Parathyroid adenoma (tissue), 2 donors: ENCODE measurements around the gene PMM2.

ENCODE experiments used
- H2AFZ ChIP-seq: fragments of 300-600 bp; sonication (generic); one replicate; pipeline ENCODE4 v1.7.0; 2017; ENCODE audit warnings: antibody characterized with exemption, mild to moderate bottlenecking
- H3K27ac ChIP-seq: fragments of 300-600 bp; sonication (generic); one replicate; pipeline ENCODE4 v1.7.0; 2017
- H3K27me3 ChIP-seq: fragments of 300-600 bp; sonication (generic); one replicate; pipeline ENCODE4 v1.7.0; 2017; ENCODE audit warnings: low read length; ENCODE audit not compliant: control insufficient read depth, insufficient read depth
- H3K36me3 ChIP-seq: fragments of 300-600 bp; sonication (generic); one replicate; pipeline ENCODE4 v1.7.0; 2017; ENCODE audit warnings: low read length; ENCODE audit not compliant: control insufficient read depth, insufficient read depth
- H3K4me1 ChIP-seq: fragments of 300-600 bp; sonication (generic); one replicate; pipeline ENCODE4 v1.7.0; 2017; ENCODE audit warnings: control low read depth
- H3K4me2 ChIP-seq: fragments of 300-600 bp; sonication (generic); one replicate; pipeline ENCODE4 v1.7.0; 2017; ENCODE audit warnings: low read length
- H3K4me3 ChIP-seq: fragments of 300-600 bp; sonication (generic); one replicate; pipeline ENCODE4 v1.7.0; 2017; ENCODE audit warnings: low read depth, low read length
- H3K79me2 ChIP-seq: fragments of 300-600 bp; sonication (generic); one replicate; pipeline ENCODE4 v1.7.0; 2017; ENCODE audit warnings: control low read depth
- H3K9ac ChIP-seq: fragments of 300-600 bp; sonication (generic); one replicate; pipeline ENCODE4 v1.7.0; 2017; ENCODE audit warnings: mild to moderate bottlenecking
- H3K9me3 ChIP-seq: fragments of 300-600 bp; sonication (generic); one replicate; pipeline ENCODE4 v1.7.0; 2017; ENCODE audit warnings: low read length; ENCODE audit not compliant: control insufficient read depth
- CTCF ChIP-seq: fragments of 300-600 bp; sonication (generic); IDR thresholded peaks from one replicate; pipeline ENCODE4 v1.7.0; 2017; ENCODE audit warnings: antibody characterized with exemption, mild to moderate bottlenecking
- donor health status: primary hyperparathyroidism.

The PMM2 gene

DNA sequence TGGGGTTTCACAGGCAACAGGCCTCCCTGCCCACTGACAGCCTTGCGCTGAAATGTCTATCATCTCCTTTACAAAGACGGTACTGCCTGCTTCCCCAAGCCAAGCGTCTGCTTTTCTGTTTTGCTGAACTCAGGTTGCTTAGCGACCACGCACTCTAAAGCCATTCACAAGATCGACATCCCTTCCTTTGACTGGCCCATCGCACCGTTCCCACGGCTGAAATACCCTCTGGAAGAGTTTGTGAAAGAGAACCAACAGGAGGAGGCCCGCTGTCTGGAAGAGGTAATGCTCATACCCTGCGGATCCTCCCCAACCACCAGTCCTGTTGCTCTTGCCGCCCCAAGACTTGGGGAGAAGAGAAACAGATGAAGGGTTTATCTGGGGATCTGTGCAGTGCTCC lies 28.9 kb upstream of the PMM2 start:
- Histone ChIP-seq H3K4me1 (no peaks in the 10 kb centered on the region), H3K9ac (no peak overlapping the region), H3K9me3 (no peaks in the 10 kb centered on the region), H3K79me2 (no peaks in the 10 kb centered on the region), H3K36me3 (no peaks in the 10 kb centered on the region), H3K27me3 (no peaks in the 10 kb centered on the region), H3K4me3 (no peak overlapping the region), H2AFZ (no peak overlapping the region), H3K4me2 (no peak overlapping the region), H3K27ac (no peak overlapping the region)
- TF ChIP-seq CTCF = no peak

DNA sequence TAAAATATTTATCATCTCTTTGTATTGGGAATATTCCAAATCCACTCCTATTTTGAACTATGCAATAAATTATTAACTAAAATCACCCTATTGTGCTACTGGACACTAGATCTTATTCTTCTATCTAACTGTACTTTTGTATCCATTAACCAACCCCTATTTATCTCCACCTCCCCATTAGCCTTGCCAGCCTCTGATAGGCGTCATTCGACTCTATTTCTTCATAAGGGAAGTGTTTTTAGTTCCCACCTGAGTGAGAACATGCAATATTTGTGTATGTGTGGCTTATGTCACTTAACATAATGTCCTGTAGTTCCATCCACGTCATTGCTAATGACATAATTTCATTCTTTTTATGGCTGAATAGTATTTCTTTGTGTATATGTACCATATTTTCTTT lies 24.1 kb upstream of the PMM2 start:
- no peak overlapping the region for H2AFZ ChIP-seq
- no peak overlapping the region for H3K27ac ChIP-seq
- no peak for TF ChIP-seq CTCF
- no peak overlapping the region for H3K4me3 ChIP-seq
- H3K36me3 ChIP-seq = no peaks in the 10 kb centered on the region
- H3K79me2 ChIP-seq = no peaks in the 10 kb centered on the region
- H3K27me3 ChIP-seq = no peaks in the 10 kb centered on the region
- H3K9me3 ChIP-seq = no peaks in the 10 kb centered on the region
- no peak overlapping the region for H3K4me2 ChIP-seq
- H3K9ac ChIP-seq = no peak overlapping the region
- no peaks in the 10 kb centered on the region for H3K4me1 ChIP-seq

- H3K9me3 ChIP-seq = no peaks in the 10 kb centered on the region
- no peak overlapping the region for H3K9ac ChIP-seq
- no peak overlapping the region for H3K27ac ChIP-seq
- TF ChIP-seq CTCF = no peak
- no peaks in the 10 kb centered on the region for H3K4me1 ChIP-seq
- no peak overlapping the region for H3K4me2 ChIP-seq
- H3K4me3 ChIP-seq = no peak overlapping the region
- no peak overlapping the region for H2AFZ ChIP-seq
- H3K36me3 ChIP-seq = no peaks in the 10 kb centered on the region
- H3K27me3 ChIP-seq = no peaks in the 10 kb centered on the region
- no peaks in the 10 kb centered on the region for H3K79me2 ChIP-seq
Measured at GRCh38 chr16:8774208-8774607, 23.4 kb upstream of the PMM2 start.

DNA sequence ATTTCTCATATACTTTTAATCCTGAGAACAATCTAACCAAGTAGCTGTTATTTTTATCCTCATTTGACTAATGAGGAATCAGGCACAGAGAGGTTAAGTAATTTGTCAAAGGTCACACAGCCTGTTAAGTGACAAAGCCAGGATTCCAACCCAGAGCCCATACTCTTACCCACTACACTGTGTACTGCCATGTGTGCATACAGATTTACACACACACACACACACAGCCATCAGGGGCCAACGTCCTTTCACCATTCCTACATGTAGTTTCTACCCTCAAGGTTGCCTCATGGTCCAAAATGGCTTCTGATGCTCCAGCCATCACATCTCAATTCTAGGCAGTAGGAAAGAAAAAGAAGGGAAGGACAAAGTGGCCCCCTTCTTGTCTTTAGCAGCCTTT lies 22.3 kb upstream of the PMM2 start:
- Histone ChIP-seq H3K27ac (no peak overlapping the region), H3K4me2 (no peak overlapping the region), H3K27me3 (no peaks in the 10 kb centered on the region), H2AFZ (no peak overlapping the region), H3K36me3 (no peaks in the 10 kb centered on the region), H3K4me1 (no peaks in the 10 kb centered on the region), H3K4me3 (no peak overlapping the region), H3K9me3 (no peaks in the 10 kb centered on the region), H3K79me2 (no peaks in the 10 kb centered on the region), H3K9ac (no peak overlapping the region)
- no peak for TF ChIP-seq CTCF

- no peaks in the 10 kb centered on the region for H3K36me3 ChIP-seq
- H3K4me2 ChIP-seq = no peak overlapping the region
- no peak overlapping the region for H3K27ac ChIP-seq
- H3K4me1 ChIP-seq = no peaks in the 10 kb centered on the region
- H3K9me3 ChIP-seq = no peaks in the 10 kb centered on the region
- no peak overlapping the region for H3K9ac ChIP-seq
- TF ChIP-seq CTCF = no peak
- H2AFZ ChIP-seq = no peak overlapping the region
- no peak overlapping the region for H3K4me3 ChIP-seq
- no peaks in the 10 kb centered on the region for H3K79me2 ChIP-seq
- no peaks in the 10 kb centered on the region for H3K27me3 ChIP-seq
Measured at GRCh38 chr16:8776129-8776584, 21.5 kb upstream of the PMM2 start.
